Inflammatory macrophage treated with lipopolysaccharide for 1 hour (primary cell): Measurements from ENCODE around the gene KPNA1.
"Not testable (repeated sequence)": the region's sequence is repeated elsewhere in the genome, so short reads cannot be mapped to it uniquely, and the experiment has no call there.

Experiments
- DNase-seq, 2 donors: peaks; one replicate each; pipeline ENCODE4 v3.0.0-alpha.2; 2020 to 2022

The KPNA1 gene

GRCh38 chr3:122516846-122517360, 2.2 kb upstream of the KPNA1 start:
- DNase-seq = no peak

- DNase-seq = no peak
Measured at GRCh38 chr3:122515870-122516269, 1.1 kb upstream of the KPNA1 start.

- DNase-seq = no peak
Measured at GRCh38 chr3:122515020-122515468, 305 bp upstream of the KPNA1 start.

- DNase-seq = no peak
Measured at GRCh38 chr3:122513386-122514122, 1.2 kb downstream of the KPNA1 start.

GRCh38 chr3:122512284-122512683, 2.5 kb downstream of the KPNA1 start:
- no peak for DNase-seq

GRCh38 chr3:122510878-122511535, 3.7 kb downstream of the KPNA1 start:
- no peak for DNase-seq

GRCh38 chr3:122508944-122509343, 5.8 kb downstream of the KPNA1 start:
- not testable (repeated sequence) for DNase-seq

GRCh38 chr3:122508135-122508914, 6.4 kb downstream of the KPNA1 start:
- DNase-seq = no peak

- no peak for DNase-seq
Measured at GRCh38 chr3:122506450-122506849, 8.3 kb downstream of the KPNA1 start.

- no peak for DNase-seq
Measured at GRCh38 chr3:122505676-122506075, 9.1 kb downstream of the KPNA1 start.

GRCh38 chr3:122502941-122503340, 11.8 kb downstream of the KPNA1 start:
- DNase-seq = peak in 1 of 2 donors; percentile 17

GRCh38 chr3:122502139-122502538, 12.6 kb downstream of the KPNA1 start:
- no peak for DNase-seq

- not testable (repeated sequence) for DNase-seq
Measured at GRCh38 chr3:122500964-122501363, 13.8 kb downstream of the KPNA1 start.

GRCh38 chr3:122498152-122498551, 16.6 kb downstream of the KPNA1 start:
- DNase-seq = no peak

- DNase-seq = peak; percentile 89 to 90
Measured at GRCh38 chr3:122497425-122497824, 17.3 kb downstream of the KPNA1 start.

GRCh38 chr3:122496508-122496907, 18.2 kb downstream of the KPNA1 start:
- no peak for DNase-seq

- DNase-seq = no peak
Measured at GRCh38 chr3:122493296-122493695, 21.4 kb downstream of the KPNA1 start.

GRCh38 chr3:122488262-122488973, 26.3 kb downstream of the KPNA1 start:
- no peak for DNase-seq

- no peak for DNase-seq
Measured at GRCh38 chr3:122484985-122485384, 29.8 kb downstream of the KPNA1 start.

- no peak for DNase-seq
Measured at GRCh38 chr3:122481390-122481789, 33.3 kb downstream of the KPNA1 start.

- DNase-seq = no peak
Measured at GRCh38 chr3:122476532-122476931, 38.2 kb downstream of the KPNA1 start.

GRCh38 chr3:122475316-122475715, 39.4 kb downstream of the KPNA1 start:
- DNase-seq = no peak

- no peak for DNase-seq
Measured at GRCh38 chr3:122469659-122470058, 45.1 kb downstream of the KPNA1 start.
